Stimulated activated naive B cell treated with anti-CD40 and anti-IgM and Interleukin-4, amounts not matched to agents 10 μg/mL and 1 μg/mL and 100 μg/mL, for 72 hours (primary cell): ENCODE data around the gene AAMP.
"Not testable (repeated sequence)": the region's sequence is repeated elsewhere in the genome, so short reads cannot be mapped to it uniquely, and the experiment has no call there.

Experiments used
- ATAC-seq, 2 donors: fragments of 150-1000 bp; cut with Tn5 transposase; replicated peaks; 2 replicates each; pipeline ENCODE4 v1.10.0; 2021; ENCODE audit warnings: moderate library complexity in 1 of 2
- DNase-seq: peaks from one replicate; pipeline ENCODE4 v3.0.0; 2021
- H3K27ac Mint-ChIP-seq: one replicate; pipeline ENCODE4 v1.8.0; 2022; ENCODE audit warnings: mild to moderate bottlenecking, mixed read lengths
- H3K27me3 Mint-ChIP-seq, 2 donors: one replicate each; pipeline ENCODE4 v1.8.0; 2022; ENCODE audit warnings: mixed read lengths in 2 of 2
- H3K36me3 Mint-ChIP-seq, 2 donors: one replicate each; pipeline ENCODE4 v1.8.0; 2022; ENCODE audit warnings: mixed read lengths in 2 of 2, mild to moderate bottlenecking in 1 of 2
- H3K4me1 Mint-ChIP-seq, 2 donors: one replicate each; pipeline ENCODE4 v1.8.0; 2022; ENCODE audit warnings: mixed read lengths in 2 of 2, mild to moderate bottlenecking in 1 of 2
- H3K4me3 Mint-ChIP-seq, 2 donors: one replicate each; pipeline ENCODE4 v1.8.0; 2022; ENCODE audit warnings: mild to moderate bottlenecking in 2 of 2, mixed read lengths in 2 of 2, moderate library complexity in 1 of 2
- H3K9me3 Mint-ChIP-seq, 2 donors: one replicate each; pipeline ENCODE4 v1.8.0; 2022; ENCODE audit warnings: mixed read lengths in 2 of 2, mild to moderate bottlenecking in 1 of 2

The AAMP gene, protein sequence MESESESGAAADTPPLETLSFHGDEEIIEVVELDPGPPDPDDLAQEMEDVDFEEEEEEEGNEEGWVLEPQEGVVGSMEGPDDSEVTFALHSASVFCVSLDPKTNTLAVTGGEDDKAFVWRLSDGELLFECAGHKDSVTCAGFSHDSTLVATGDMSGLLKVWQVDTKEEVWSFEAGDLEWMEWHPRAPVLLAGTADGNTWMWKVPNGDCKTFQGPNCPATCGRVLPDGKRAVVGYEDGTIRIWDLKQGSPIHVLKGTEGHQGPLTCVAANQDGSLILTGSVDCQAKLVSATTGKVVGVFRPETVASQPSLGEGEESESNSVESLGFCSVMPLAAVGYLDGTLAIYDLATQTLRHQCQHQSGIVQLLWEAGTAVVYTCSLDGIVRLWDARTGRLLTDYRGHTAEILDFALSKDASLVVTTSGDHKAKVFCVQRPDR

DNA sequence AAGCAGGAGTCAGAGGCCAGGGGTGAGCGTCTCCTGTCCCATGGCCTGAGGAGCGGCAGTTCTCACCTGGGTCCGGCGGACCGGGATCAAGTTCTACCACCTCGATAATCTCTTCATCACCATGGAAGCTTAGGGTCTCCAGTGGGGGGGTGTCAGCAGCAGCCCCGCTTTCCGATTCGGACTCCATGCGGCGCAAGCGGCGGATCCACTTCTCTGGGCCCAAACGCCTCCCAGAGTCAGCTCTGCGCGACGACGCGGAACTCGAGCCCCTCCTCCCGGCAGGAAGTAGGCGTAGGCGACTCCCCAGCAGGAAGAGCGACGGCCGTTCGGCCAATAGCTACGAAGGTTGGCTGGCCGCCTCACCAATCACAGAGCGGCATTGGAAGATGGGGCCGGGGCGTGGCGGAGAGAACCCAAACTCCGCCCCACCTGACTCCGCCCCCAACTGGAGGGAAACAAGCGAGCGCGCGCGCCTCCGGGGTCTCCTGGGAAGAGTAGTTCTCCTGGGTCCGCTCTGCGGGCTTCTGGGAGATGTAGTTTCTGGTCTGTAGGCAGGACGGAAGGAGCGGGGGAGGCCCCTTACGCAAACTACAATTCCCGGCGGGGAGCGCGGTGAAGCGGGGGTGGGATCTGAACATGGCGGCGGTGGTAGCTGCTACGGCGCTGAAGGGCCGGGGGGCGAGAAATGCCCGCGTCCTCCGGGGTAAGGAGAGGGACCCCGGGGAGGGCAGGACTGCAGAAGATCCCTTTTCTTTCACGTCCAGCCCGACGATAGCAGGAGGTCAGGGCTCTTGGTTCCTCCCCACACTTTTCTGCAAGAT lies at the start of gene AAMP, which contains the start of gene PNKD:
AAMP (minus strand) TSS at position 238 of the 821 bp plus-strand sequence; CDS start at position 187, 51 bp downstream.
PNKD (plus strand) TSS at position 620 of the 821 bp plus-strand sequence; CDS start at position 637, 17 bp downstream.
- H3K27me3 Mint-ChIP-seq: no peaks in the 10 kb centered on the region
- H3K4me3 Mint-ChIP-seq: peak within 1 kb of the TSS; percentile 89 to 99
- H3K36me3 Mint-ChIP-seq: peaks cover 31 to 51% of the 10 kb centered on the region in 2 donors
- ATAC-seq (peak; percentile 88 to 90), DNase-seq (peak; percentile 100)
- no peaks in the 10 kb centered on the region for H3K9me3 Mint-ChIP-seq
- peak within 1 kb of the TSS; percentile 98 for H3K27ac Mint-ChIP-seq
- H3K4me1 Mint-ChIP-seq: peaks cover 49 to 73% of the 10 kb centered on the region in 2 donors

DNA sequence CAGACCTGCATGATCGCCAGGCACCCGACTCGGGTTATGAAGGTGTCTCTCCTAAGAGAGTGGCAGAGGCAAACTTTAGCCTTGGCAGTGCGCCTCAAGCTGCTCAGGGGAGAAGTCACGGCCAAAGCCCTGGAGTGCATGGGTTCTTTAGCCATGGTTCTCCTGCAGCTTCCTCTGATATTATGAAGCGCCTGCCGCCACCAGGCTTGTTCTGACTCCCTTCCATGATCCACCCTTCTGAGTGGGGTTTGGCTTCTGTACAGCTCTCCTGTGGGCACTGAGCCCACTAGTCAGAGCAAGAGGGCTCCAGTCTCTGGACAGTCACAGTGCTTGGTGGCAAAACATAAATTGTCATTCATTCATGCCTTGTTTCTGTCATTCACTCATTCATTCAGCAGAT lies 48.3 kb upstream of the AAMP start:
- no peak overlapping the region for H3K27ac Mint-ChIP-seq
- peaks cover 32 to 40% of the 10 kb centered on the region in 2 donors for H3K4me1 Mint-ChIP-seq
- no peaks in the 10 kb centered on the region for H3K9me3 Mint-ChIP-seq
- peaks cover 0 to 3% of the 10 kb centered on the region in 2 donors for H3K27me3 Mint-ChIP-seq
- ATAC-seq (no peak), DNase-seq (no peak)
- H3K4me3 Mint-ChIP-seq: no peak overlapping the region
- H3K36me3 Mint-ChIP-seq: no peaks in the 10 kb centered on the region

DNA sequence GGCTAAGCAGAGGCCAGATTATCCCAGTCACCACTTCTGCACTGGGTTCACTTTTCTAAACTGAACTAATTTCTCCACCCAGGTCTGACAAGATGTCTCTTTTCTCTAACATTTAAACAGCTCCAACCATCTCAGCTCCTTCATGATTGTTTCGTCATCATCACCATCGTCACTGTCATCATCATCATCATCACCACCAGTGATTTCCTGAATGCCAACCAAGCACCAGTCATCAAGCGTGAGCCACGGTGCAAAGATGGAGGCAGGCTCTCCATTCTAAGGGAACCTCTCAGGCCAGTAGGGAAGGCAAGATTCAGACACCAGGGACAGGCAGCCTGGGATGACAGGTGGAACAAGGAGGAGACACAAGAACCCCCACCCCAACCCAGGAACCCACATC lies 47.9 kb upstream of the AAMP start:
- Mint-ChIP-seq H3K4me1 (peaks cover 32 to 40% of the 10 kb centered on the region in 2 donors), H3K27me3 (peaks cover 0 to 3% of the 10 kb centered on the region in 2 donors), H3K27ac (no peak overlapping the region), H3K4me3 (no peak overlapping the region), H3K9me3 (no peaks in the 10 kb centered on the region), H3K36me3 (no peaks in the 10 kb centered on the region)
- ATAC-seq (no peak), DNase-seq (no peak)

DNA sequence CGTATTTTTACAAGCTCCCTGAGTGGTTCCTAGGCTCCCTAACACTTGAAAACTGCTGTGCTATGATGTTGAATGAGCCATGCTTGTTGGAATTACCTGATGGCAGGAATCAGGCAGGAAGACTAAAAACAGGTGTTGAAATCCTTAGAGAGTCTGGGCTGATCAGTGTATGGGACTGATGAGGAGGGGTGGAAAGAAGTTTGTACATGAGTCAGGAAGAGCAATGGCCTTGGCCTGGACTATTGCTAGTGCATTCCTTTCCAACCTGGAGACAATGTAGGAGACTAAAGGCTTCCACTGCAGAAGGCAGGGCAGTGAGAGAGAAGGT lies 47.3 kb upstream of the AAMP start:
- DNase-seq: no peak
- H3K27me3 Mint-ChIP-seq: peaks cover 0 to 3% of the 10 kb centered on the region in 2 donors
- ATAC-seq: no peak
- H3K27ac Mint-ChIP-seq: no peak overlapping the region
- H3K4me3 Mint-ChIP-seq: no peak overlapping the region
- H3K9me3 Mint-ChIP-seq: no peaks in the 10 kb centered on the region
- no peaks in the 10 kb centered on the region for H3K36me3 Mint-ChIP-seq
- H3K4me1 Mint-ChIP-seq: peaks cover 27 to 34% of the 10 kb centered on the region in 2 donors

DNA sequence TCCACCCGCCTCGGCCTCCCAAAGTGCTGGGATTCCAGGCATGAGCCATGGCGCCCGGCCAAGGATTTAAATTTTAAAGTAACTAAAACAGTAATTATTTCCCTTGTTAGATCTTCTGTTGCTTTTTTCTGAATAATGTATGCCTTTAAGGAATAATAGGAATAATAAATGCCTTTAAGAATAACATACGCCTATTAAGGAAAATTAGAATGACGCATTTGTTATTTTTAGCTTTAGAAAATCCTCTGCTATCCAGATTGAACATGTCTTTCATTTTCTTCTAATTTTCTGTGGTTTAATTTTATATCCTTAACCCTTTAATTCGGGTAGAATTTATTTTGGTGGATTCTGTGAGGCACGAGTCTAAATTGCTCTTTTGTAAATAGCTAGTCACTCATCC lies 45.5 kb upstream of the AAMP start:
- Mint-ChIP-seq H3K27ac (no peak overlapping the region), H3K4me1 (peaks cover 14 to 16% of the 10 kb centered on the region in 2 donors), H3K27me3 (peaks cover 0 to 3% of the 10 kb centered on the region in 2 donors), H3K36me3 (no peaks in the 10 kb centered on the region), H3K9me3 (no peaks in the 10 kb centered on the region), H3K4me3 (no peak overlapping the region)
- ATAC-seq (no peak), DNase-seq (no peak)

DNA sequence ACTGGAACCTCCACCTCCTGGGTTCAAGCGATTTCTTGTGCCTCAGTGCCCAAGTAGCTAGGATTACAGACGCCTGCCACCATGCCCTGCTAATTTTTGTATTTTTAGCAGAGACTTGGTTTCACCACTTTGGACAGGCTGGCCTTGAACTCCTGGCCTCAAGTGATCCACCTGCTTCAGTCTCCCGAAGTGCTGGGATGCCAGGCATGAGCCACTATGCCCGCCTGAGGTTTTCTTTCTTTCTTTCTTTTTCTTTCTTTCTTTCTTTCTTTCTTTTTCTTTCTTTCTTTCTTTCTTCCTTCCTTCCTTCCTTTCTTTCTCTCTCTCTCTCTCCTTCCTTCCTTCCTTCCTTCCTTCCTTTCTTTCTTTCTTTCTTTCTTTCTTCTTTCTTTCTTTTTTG lies 44.8 kb upstream of the AAMP start:
- H3K36me3 Mint-ChIP-seq, H3K27me3 Mint-ChIP-seq, H3K4me3 Mint-ChIP-seq, DNase-seq, ATAC-seq, H3K9me3 Mint-ChIP-seq, H3K4me1 Mint-ChIP-seq, H3K27ac Mint-ChIP-seq: not testable (repeated sequence)

DNA sequence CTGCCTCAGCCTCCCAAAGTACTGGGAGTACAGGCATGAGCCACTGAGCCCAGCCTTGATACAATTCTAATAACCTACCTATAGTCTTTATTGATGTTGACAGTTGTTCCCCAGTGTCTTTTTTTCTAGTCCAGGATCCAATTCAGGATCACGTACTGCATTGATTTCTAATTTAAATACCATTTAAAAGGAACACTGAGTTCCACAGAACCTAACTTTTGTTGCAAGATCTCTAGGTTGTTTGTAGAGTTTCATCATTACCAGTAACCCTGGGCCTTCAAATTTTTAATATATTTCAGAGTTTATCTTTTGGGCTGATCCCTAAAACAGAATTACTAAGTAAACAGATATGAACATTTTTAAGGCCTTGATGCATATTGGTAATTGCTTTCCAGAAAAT lies 43.4 kb upstream of the AAMP start:
- no peak overlapping the region for H3K4me3 Mint-ChIP-seq
- peaks cover 8% of the 10 kb centered on the region in 2 donors for H3K4me1 Mint-ChIP-seq
- DNase-seq: no peak
- no peak for ATAC-seq
- peaks cover 0 to 3% of the 10 kb centered on the region in 2 donors for H3K27me3 Mint-ChIP-seq
- H3K27ac Mint-ChIP-seq: no peak overlapping the region
- H3K36me3 Mint-ChIP-seq: no peaks in the 10 kb centered on the region
- H3K9me3 Mint-ChIP-seq: no peaks in the 10 kb centered on the region

DNA sequence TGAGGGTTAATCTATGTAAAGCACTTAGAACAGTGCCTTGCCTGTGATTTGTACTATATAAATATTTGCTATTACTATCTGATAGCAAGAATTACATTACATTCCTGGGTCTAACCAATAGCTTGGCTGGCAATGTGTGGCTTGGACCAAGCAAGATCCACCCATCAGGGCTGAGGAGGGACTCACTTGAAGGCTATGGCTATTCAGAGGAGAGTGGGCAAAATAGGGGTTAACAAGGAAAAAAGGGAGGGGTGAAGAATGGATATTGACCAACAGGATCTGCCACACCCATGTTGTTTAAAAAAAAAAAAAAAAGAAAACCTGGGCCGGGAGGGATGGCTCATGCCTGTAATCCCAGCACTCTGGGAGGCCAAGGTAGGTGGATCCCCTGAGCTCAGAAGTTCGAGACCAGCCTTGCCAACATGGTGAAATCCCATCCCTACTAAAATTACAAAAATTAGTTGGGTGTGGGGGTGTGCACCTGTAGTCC lies 42.4 kb upstream of the AAMP start:
- Mint-ChIP-seq H3K9me3 (no peaks in the 10 kb centered on the region), H3K27me3 (no peaks in the 10 kb centered on the region), H3K27ac (no peak overlapping the region), H3K4me1 (peaks cover 8% of the 10 kb centered on the region in 2 donors), H3K4me3 (no peak overlapping the region), H3K36me3 (no peaks in the 10 kb centered on the region)
- DNase-seq (no peak), ATAC-seq (no peak)

DNA sequence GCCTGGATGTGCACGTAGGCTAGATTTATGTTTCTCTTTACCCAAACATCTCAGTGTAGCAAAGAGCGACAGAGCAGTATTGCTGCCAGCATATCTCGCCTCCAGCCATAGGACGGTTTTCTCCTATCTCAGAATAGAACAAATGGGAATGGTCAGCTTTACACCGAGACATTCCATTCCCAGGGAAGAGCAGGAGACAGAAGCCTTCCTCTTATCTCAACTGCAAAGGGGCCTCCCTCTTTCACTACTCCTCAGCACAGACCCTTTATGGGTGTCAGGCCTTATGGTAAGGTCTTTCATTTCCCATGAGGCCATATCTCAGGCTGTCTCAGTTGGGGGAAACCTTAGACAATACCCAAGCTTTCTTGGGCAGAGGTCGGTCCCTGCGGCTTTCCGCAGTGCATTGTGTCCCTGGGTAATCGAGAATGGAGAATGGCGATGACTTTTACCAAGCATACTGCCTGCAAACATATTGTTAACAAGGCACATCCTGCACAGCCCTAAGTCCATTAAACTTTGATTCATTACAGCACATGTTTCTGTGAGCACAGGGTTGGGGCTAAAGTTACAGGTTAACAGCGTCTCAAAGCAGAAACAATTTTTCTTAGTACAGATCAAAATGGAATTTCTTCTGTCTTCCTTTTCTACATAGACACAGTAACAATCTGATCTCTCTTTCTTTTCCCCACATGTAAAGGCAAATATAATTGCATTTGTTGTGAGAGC lies 41.8 kb upstream of the AAMP start:
- H3K27ac Mint-ChIP-seq, H3K27me3 Mint-ChIP-seq, DNase-seq, H3K4me1 Mint-ChIP-seq, H3K36me3 Mint-ChIP-seq, ATAC-seq, H3K9me3 Mint-ChIP-seq, H3K4me3 Mint-ChIP-seq: not testable (repeated sequence)

DNA sequence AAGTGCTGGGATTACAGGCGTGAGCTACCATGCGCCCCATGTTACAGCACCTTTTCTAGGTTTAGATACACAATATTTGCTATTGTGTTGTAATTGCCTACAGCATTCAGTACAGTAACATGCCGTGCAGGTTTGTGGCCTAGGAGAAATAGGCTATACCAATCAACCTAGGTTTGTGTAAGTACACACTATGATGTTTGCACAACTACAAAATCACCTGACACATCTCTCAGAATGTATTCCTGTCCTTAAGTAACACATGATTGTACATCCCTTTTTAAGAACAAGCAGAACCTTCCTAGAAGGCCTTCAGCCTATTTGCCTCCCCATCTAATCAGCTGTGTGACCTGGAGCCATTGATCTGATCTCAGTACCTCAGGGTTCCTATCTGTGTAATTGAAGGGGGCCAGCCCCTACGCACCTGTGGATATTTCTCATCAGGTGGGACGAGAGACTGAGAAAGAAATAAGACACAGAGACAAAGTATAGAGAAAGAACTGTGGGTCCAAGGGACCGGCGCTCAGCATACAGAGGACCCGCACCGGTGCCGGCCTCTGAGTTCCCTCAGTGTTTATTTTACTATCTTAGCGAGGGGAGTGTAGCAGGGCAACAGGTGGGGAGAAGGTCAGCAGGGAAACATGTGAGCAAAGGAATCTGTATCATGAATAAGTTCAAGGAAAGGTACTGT lies 41.1 kb upstream of the AAMP start:
- H3K36me3 Mint-ChIP-seq: no peaks in the 10 kb centered on the region
- H3K27ac Mint-ChIP-seq: no peak overlapping the region
- DNase-seq: no peak
- H3K4me1 Mint-ChIP-seq: peaks cover 0 to 1% of the 10 kb centered on the region in 2 donors
- no peak overlapping the region for H3K4me3 Mint-ChIP-seq
- ATAC-seq: no peak
- H3K27me3 Mint-ChIP-seq: no peaks in the 10 kb centered on the region
- H3K9me3 Mint-ChIP-seq: no peaks in the 10 kb centered on the region

DNA sequence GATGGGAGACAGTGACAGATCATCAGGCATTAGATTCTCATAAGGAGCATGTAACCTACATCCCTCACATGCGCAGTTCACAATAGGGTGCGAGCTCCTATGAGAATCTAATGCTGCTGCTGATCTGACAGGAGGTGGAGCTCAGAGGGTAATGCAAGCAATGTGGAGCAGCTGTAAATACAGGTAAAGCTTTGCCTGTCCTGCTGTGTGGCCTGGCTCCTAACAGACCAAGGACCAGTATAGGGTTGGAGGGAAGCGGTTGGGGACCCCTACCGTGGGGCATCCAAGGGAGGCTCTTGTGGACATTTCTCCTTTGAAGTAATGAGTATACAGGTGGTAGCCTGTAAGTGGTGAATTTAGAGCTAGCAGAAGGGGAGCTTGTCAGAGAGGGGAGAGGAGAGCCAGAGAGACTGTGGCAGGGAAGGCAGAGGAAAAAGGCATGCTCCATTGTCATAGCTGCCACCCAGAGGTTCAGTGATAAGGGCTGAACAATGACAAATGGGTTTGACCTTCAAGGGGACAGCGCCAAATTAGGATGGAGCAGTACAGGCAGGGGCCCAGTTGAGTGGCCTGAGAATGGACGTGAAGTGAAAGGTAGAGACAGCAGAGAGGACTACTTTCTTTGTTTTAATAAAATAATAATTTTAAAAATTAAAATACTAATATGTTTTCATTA lies 37.6 kb upstream of the AAMP start:
- no peak overlapping the region for H3K4me3 Mint-ChIP-seq
- no peak for ATAC-seq
- no peaks in the 10 kb centered on the region for H3K9me3 Mint-ChIP-seq
- H3K4me1 Mint-ChIP-seq: peaks cover 0 to 1% of the 10 kb centered on the region in 2 donors
- no peak for DNase-seq
- H3K27me3 Mint-ChIP-seq: no peaks in the 10 kb centered on the region
- no peaks in the 10 kb centered on the region for H3K36me3 Mint-ChIP-seq
- H3K27ac Mint-ChIP-seq: no peak overlapping the region

DNA sequence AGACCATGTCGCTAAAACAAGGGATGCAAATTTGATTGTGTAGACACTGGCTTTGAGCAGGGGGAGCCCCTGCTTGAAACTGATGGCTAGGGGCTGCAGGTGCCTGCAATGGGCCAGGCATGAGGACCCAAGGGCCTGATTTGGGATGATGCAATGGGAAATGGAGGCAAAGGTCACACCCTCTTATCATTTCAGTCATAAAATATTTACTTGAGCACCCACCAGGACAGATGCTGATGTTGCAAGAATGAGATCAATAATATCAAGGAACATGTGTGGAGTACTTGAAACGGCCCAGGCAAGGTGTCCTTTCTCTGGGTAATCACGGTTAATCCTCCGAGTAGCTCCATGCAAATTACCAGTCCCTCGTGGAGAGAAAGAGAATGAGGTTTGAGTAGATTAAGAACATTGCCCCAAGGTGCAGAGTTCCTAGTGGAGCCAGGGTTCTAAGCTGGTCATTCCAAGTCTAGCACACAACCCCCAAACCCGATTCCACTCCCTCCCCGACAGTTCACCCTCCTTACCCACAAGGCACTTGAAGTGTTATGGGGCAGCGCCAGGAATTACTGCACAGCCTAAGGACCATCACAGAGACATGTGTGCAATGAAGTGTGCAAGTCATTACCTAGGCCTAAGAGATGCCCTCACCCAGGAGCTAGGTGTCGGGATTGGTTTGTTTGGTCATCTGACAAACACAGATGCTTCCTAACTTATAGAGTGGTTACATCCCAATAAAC lies 36.4 kb upstream of the AAMP start:
- ATAC-seq: no peak
- no peaks in the 10 kb centered on the region for H3K9me3 Mint-ChIP-seq
- no peak overlapping the region for H3K4me3 Mint-ChIP-seq
- no peaks in the 10 kb centered on the region for H3K36me3 Mint-ChIP-seq
- no peak overlapping the region for H3K27ac Mint-ChIP-seq
- H3K27me3 Mint-ChIP-seq: no peaks in the 10 kb centered on the region
- peaks cover 1 to 4% of the 10 kb centered on the region in 2 donors for H3K4me1 Mint-ChIP-seq
- DNase-seq: no peak

DNA sequence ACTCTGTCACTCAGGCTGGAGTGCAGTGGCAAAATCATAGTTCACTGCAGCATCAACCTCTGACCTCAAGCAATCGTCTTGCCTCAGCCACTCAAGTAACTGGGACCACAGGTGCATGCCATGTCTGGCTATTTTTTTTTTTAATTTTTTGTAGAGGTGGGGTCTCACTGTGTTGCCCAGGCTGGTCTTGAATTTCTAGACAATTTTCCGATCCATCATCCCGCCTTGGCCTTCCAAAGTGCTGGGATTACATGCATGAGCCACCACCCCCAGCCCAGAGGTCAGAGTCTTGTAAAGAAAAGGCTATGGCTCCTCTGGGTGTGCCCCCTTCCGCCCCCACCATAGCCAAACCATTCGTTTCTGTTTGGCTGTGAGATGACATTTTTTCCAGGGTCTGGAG lies 35.4 kb upstream of the AAMP start:
- ATAC-seq: no peak
- no peaks in the 10 kb centered on the region for H3K36me3 Mint-ChIP-seq
- no peak overlapping the region for H3K4me3 Mint-ChIP-seq
- H3K27ac Mint-ChIP-seq: no peak overlapping the region
- H3K9me3 Mint-ChIP-seq: no peaks in the 10 kb centered on the region
- H3K27me3 Mint-ChIP-seq: no peaks in the 10 kb centered on the region
- peaks cover 4 to 7% of the 10 kb centered on the region in 2 donors for H3K4me1 Mint-ChIP-seq
- DNase-seq: no peak
